ENCODE measurements around the gene CXorf58.

Gene CXorf58

GRCh38 chrX:23919706-23920320 is 12.0 kb downstream of the CXorf58 start:
- no peak overlapping the region for H3K27ac ChIP-seq
- TF ChIP-seq ZFX (IDR thresholded peaks at IDR 0.05; ENCODE audit: borderline replicate concordance) (no peak), CTCF (IDR thresholded peaks at IDR 0.05) (no peak)

DNA sequence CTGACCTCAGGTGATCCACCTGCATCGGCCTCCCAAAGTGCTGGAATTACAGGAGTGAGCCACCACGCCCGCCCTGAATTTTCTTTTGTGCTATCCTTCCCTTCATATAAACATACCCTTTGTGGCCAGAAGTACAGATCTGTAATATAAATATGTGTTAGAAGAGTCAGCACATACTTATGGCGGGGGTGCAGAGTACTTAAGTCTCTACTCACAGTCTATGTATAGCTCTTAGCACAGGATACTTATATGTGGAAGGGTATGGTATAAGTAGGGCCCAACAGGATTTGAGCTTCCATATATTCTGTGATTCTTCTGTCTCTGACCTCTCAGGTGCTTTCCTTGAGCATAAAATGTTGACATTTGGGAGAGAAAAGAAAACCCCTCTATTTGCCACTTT is 18.2 kb downstream of the CXorf58 start:
- H3K27ac ChIP-seq, result no peak overlapping the region
- no peak for TF ChIP-seq CTCF (IDR thresholded peaks at IDR 0.05)
- no peak for TF ChIP-seq ZFX (IDR thresholded peaks at IDR 0.05; ENCODE audit: borderline replicate concordance)

DNA sequence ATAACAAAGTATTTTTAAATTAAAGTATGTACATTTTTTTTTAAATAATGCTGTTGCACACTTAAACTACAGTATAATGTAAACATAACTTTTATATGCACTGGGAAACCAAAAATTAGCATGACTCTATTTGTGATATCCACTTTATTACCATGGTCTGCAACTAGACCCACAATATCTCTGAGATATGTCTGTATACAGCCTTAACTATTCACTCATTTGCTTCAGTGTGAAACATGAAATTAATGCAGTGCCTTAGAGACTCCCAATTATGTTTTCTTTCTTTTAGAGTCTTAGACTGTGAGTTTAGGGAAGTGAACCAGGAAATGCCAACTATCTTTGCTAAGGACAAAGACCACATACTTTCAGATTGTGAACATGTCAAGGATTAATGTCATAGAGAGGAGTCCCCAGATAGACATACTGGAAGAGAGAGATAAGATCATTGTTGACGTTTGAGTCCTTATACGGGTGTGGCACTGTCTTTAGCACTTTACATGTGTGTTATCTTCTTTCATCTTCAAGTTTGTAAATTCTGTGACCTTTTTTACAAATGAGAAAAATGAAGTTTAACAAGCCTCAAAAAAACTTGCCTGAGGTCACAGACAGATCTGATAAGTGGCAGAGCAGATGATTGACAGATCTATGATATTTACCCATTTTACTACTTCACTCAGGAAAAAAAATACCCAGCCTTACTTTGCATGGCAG is 23.2 kb downstream of the CXorf58 start:
- no peak overlapping the region for H3K27ac ChIP-seq
- TF ChIP-seq ZFX (IDR thresholded peaks at IDR 0.05; ENCODE audit: borderline replicate concordance) (no peak), CTCF (IDR thresholded peaks at IDR 0.05) (no peak)

DNA sequence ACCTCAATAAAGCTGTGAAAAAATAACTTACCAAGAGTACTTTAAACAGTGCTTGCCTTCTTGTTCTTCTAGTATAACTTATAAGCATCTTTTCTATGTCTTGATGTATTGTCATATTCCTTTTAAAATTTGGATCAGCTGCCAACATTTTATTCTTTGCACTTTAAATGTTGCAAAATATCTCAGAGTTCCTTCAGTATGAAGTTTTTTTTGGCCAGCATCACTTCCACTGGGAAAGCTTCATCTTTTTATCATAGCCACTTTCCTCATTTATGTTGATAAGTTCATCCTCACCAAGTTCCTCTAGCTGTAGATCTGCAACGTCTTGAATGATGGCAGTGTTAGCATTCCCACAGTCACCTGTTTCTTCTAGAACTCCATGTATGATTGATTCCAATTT is 24.2 kb downstream of the CXorf58 start:
- no peak overlapping the region for H3K27ac ChIP-seq
- TF ChIP-seq ZFX (IDR thresholded peaks at IDR 0.05; ENCODE audit: borderline replicate concordance) (no peak), CTCF (IDR thresholded peaks at IDR 0.05) (no peak)

DNA sequence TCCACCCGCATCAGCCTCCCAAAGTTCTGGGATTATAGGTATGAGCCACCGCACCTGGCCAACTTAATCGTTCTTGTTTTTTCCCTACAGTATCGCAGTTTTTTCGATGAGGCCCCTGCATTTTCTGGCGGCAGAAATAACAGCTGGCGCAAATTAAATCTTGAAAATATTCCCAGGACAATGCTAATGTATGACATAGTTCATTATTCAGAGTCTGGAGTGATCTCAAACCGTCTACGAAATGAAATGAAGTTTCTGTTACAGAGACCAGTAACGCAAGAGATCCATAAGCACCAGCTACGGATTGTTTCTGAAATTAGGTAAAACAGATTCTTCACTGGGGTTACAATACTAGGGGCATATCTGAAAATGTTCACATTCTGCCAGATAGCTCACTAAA is 27.3 kb downstream of the CXorf58 start:
- no peak for TF ChIP-seq CTCF (IDR thresholded peaks at IDR 0.05)
- TF ChIP-seq ZFX (IDR thresholded peaks at IDR 0.05; ENCODE audit: borderline replicate concordance), result no peak
- H3K27ac ChIP-seq, result no peak overlapping the region

GRCh38 chrX:23936180-23936579 is 28.4 kb downstream of the CXorf58 start:
- no peak overlapping the region for H3K27ac ChIP-seq
- TF ChIP-seq ZFX (IDR thresholded peaks at IDR 0.05; ENCODE audit: borderline replicate concordance) (no peak), CTCF (IDR thresholded peaks at IDR 0.05) (no peak)

GRCh38 chrX:23937100-23937499 is 29.3 kb downstream of the CXorf58 start:
- TF ChIP-seq ZFX (IDR thresholded peaks at IDR 0.05; ENCODE audit: borderline replicate concordance) (no peak), CTCF (IDR thresholded peaks at IDR 0.05) (no peak)
- H3K27ac ChIP-seq, result no peak overlapping the region

Measured in 22Rv1 (cell line).